Ishikawa (cell line): ENCODE results near the gene CWC15.

Source experiments
- CEBPB ChIP-seq: IDR thresholded peaks from 2 replicates; pipeline ENCODE4 v1.6.1; 2012
- CREB1 ChIP-seq: IDR thresholded peaks from 2 replicates; pipeline ENCODE4 v1.6.1; 2012; ENCODE audit warnings: low read depth
- EGR1 ChIP-seq: IDR thresholded peaks from 2 replicates; pipeline ENCODE4 v1.6.1; 2012
- EP300 ChIP-seq: IDR thresholded peaks from 2 replicates; pipeline ENCODE4 v1.6.1; 2012; ENCODE audit warnings: borderline replicate concordance
- FOXM1 ChIP-seq: IDR thresholded peaks from 2 replicates; pipeline ENCODE4 v1.6.1; 2012; ENCODE audit warnings: low read depth, borderline replicate concordance
- MAX ChIP-seq: IDR thresholded peaks from 2 replicates; pipeline ENCODE4 v1.6.1; 2012
- NFIC ChIP-seq: IDR thresholded peaks from 2 replicates; pipeline ENCODE4 v1.6.1; 2012
- RAD21 ChIP-seq: IDR thresholded peaks from 2 replicates; pipeline ENCODE4 v1.6.1; 2012; ENCODE audit warnings: low read depth
- REST ChIP-seq: IDR thresholded peaks from 2 replicates; pipeline ENCODE4 v1.6.1; 2012; ENCODE audit warnings: low read depth, mild to moderate bottlenecking
- TAF1 ChIP-seq: IDR thresholded peaks from 2 replicates; pipeline ENCODE4 v1.6.1; 2012; ENCODE audit warnings: low read depth, mild to moderate bottlenecking
- TCF12 ChIP-seq: IDR thresholded peaks from 2 replicates; pipeline ENCODE4 v1.6.1; 2012; ENCODE audit warnings: low read depth
- TEAD4 ChIP-seq: IDR thresholded peaks from 2 replicates; pipeline ENCODE4 v1.6.1; 2012
- USF1 ChIP-seq: IDR thresholded peaks from 2 replicates; pipeline ENCODE4 v1.6.1; 2012
- YY1 ChIP-seq: IDR thresholded peaks from 2 replicates; pipeline ENCODE4 v1.6.1; 2012; ENCODE audit warnings: low read depth
- ZBTB7A ChIP-seq: IDR thresholded peaks from 2 replicates; pipeline ENCODE4 v1.6.1; 2012; ENCODE audit warnings: low read depth

Gene CWC15

GRCh38 chr11:95005642-95006041, 32.3 kb upstream of the CWC15 start:
- TF ChIP-seq YY1 (no peak), TAF1 (no peak), TEAD4 (no peak), EGR1 (no peak), USF1 (no peak), FOXM1 (no peak), REST (no peak), EP300 (no peak), ZBTB7A (no peak), RAD21 (no peak), CEBPB (no peak), MAX (no peak), NFIC (no peak), CREB1 (no peak), TCF12 (no peak)

GRCh38 chr11:95003716-95004115, 30.4 kb upstream of the CWC15 start:
- no peak for TF ChIP-seq EGR1
- TF ChIP-seq TAF1, result no peak
- no peak for TF ChIP-seq NFIC
- TF ChIP-seq TEAD4, result no peak
- TF ChIP-seq EP300, result no peak
- TF ChIP-seq RAD21, result no peak
- TF ChIP-seq ZBTB7A, result no peak
- TF ChIP-seq FOXM1, result no peak
- no peak for TF ChIP-seq CREB1

- TF ChIP-seq CEBPB (no peak), TCF12 (no peak), EP300 (no peak), USF1 (no peak), ZBTB7A (no peak), MAX (no peak), TEAD4 (no peak), NFIC (no peak), REST (no peak), RAD21 (no peak), CREB1 (no peak)
Measured at GRCh38 chr11:94998285-94998684, 24.9 kb upstream of the CWC15 start.

GRCh38 chr11:94997437-94997836, 24.1 kb upstream of the CWC15 start:
- no peak for TF ChIP-seq RAD21
- TF ChIP-seq REST, result no peak
- no peak for TF ChIP-seq CEBPB
- TF ChIP-seq ZBTB7A, result no peak

GRCh38 chr11:94993400-94993943, 20.1 kb upstream of the CWC15 start:
- no peak for TF ChIP-seq EGR1
- no peak for TF ChIP-seq TAF1
- TF ChIP-seq CREB1, result no peak
- TF ChIP-seq EP300, result no peak
- TF ChIP-seq YY1, result no peak
- TF ChIP-seq ZBTB7A, result no peak
- TF ChIP-seq MAX, result no peak
- no peak for TF ChIP-seq RAD21
- no peak for TF ChIP-seq REST
- TF ChIP-seq USF1, result no peak
- TF ChIP-seq NFIC, result no peak
